Lower leg skin (tissue), 3 donors: Measurements from ENCODE around the gene PARP9.

Experiments used
- POLR2A ChIP-seq, 2 donors: fragments of 450-650 bp; IDR thresholded peaks; one replicate each; pipeline ENCODE4 v1.6.1; 2016 to 2017; ENCODE audit warnings: antibody characterized with exemption in 2 of 2, mild to moderate bottlenecking in 1 of 2, moderate library complexity in 1 of 2
- TF ChIP-seq, protein P1 (sequence below), 3 donors: fragments of 450-650 bp; IDR thresholded peaks; one replicate each; pipeline ENCODE4 v1.5.1; 2016; ENCODE audit warnings: antibody characterized with exemption in 3 of 3, mild to moderate bottlenecking in 3 of 3, moderate library complexity in 2 of 3

DNA sequence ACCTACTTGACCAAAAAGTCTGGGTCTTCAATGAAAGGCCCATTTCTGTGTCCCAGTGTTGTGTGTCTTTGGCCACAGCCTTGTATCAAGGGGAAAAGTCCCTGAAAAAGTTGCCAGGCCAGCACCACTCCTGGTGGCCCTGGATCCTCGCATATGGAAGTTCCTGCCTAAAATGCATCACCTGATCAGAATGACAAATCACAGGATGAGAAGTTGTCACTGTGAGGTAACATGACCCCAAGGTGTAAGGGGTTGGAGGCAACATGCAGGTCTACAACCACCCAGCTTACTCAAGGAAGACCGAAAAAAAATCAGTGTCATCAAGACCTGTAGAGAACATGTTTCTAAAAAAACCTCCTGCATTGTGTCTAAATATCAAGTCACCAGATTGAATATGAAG lies 39.0 kb upstream of the PARP9 start:
- TF ChIP-seq, protein P1, sequence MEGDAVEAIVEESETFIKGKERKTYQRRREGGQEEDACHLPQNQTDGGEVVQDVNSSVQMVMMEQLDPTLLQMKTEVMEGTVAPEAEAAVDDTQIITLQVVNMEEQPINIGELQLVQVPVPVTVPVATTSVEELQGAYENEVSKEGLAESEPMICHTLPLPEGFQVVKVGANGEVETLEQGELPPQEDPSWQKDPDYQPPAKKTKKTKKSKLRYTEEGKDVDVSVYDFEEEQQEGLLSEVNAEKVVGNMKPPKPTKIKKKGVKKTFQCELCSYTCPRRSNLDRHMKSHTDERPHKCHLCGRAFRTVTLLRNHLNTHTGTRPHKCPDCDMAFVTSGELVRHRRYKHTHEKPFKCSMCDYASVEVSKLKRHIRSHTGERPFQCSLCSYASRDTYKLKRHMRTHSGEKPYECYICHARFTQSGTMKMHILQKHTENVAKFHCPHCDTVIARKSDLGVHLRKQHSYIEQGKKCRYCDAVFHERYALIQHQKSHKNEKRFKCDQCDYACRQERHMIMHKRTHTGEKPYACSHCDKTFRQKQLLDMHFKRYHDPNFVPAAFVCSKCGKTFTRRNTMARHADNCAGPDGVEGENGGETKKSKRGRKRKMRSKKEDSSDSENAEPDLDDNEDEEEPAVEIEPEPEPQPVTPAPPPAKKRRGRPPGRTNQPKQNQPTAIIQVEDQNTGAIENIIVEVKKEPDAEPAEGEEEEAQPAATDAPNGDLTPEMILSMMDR (IDR thresholded peaks at IDR 0.05): no peak
- no peak for TF ChIP-seq POLR2A (IDR thresholded peaks at IDR 0.05)
